Measurements from ENCODE around the gene NAB1.

DNA sequence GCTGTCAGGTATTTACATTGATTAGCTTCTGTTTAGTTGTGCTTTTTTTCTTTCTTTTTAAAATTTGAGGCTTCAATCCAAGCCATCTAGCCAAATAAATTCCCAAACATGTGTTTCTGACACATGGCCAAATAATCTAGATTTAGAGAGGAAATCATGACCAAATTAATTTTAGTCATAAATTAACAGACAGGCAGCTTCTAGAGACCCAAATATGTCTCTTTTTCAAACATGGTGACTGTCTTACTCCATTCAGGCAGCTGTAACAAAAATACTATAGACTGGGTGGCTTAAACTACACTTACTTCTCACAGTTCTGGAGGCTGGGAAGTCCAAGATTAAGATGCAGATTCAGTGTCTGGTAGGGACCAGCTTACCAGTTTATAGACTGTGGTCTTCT is 23.2 kb upstream of the NAB1 start:
- TF ChIP-seq, protein P1, sequence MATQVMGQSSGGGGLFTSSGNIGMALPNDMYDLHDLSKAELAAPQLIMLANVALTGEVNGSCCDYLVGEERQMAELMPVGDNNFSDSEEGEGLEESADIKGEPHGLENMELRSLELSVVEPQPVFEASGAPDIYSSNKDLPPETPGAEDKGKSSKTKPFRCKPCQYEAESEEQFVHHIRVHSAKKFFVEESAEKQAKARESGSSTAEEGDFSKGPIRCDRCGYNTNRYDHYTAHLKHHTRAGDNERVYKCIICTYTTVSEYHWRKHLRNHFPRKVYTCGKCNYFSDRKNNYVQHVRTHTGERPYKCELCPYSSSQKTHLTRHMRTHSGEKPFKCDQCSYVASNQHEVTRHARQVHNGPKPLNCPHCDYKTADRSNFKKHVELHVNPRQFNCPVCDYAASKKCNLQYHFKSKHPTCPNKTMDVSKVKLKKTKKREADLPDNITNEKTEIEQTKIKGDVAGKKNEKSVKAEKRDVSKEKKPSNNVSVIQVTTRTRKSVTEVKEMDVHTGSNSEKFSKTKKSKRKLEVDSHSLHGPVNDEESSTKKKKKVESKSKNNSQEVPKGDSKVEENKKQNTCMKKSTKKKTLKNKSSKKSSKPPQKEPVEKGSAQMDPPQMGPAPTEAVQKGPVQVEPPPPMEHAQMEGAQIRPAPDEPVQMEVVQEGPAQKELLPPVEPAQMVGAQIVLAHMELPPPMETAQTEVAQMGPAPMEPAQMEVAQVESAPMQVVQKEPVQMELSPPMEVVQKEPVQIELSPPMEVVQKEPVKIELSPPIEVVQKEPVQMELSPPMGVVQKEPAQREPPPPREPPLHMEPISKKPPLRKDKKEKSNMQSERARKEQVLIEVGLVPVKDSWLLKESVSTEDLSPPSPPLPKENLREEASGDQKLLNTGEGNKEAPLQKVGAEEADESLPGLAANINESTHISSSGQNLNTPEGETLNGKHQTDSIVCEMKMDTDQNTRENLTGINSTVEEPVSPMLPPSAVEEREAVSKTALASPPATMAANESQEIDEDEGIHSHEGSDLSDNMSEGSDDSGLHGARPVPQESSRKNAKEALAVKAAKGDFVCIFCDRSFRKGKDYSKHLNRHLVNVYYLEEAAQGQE (IDR thresholded peaks at IDR 0.05; ENCODE audit: borderline replicate concordance) = no peak
- TF ChIP-seq CTCF (IDR thresholded peaks at IDR 0.05; ENCODE audit: poor library complexity, severe bottlenecking) (no peak), EZH2 (IDR thresholded peaks at IDR 0.05; ENCODE audit: borderline replicate concordance, insufficient read depth, low read length, poor library complexity, severe bottlenecking) (no peak), SMC3 (conservative IDR thresholded peaks at IDR 0.05; ENCODE audit: poor library complexity) (no peak), POLR2AphosphoS5 (IDR thresholded peaks at IDR 0.05) (no peak), MXI1 (conservative IDR thresholded peaks at IDR 0.05; ENCODE audit: poor library complexity, severe bottlenecking) (no peak), RAD21 (conservative IDR thresholded peaks at IDR 0.05) (no peak), TAF1 (IDR thresholded peaks at IDR 0.05; ENCODE audit: low read depth) (no peak), EP300 (conservative IDR thresholded peaks at IDR 0.05; ENCODE audit: poor library complexity, severe bottlenecking) (no peak)
